Gastrocnemius medialis (tissue), 4 donors: ENCODE data around the gene RHOC. TPM values are rescaled to one million over a fixed set of nuclear protein-coding genes. Genes with fewer than 3 reads are reported as not detected.
A peak's percentile ranks its signal among the peaks of the same experiment; 100 is the strongest.

Source experiments
- ATAC-seq, 2 donors: fragments of 150-250 bp; one replicate each; pipeline ENCODE4 v1.9.1; 2016
- DNase-seq, 2 donors: peaks; one replicate each; pipeline ENCODE4 v3.0.0-alpha.2; 2019
- H3K27ac ChIP-seq, 4 donors: fragments of 200-600 bp; sonication (generic); 1 replicate in 1 of 4; 2 replicates in 3 of 4; pipeline ENCODE4 v1.5.1; 2016 to 2018; ENCODE audit warnings: mild to moderate bottlenecking in 2 of 4, moderate library complexity in 1 of 4
- H3K27me3 ChIP-seq, 3 donors: fragments of 200-600 bp; sonication (generic) in 2 of 3; 1 replicate in 1 of 3; 2 replicates in 2 of 3; pipeline versions ENCODE4 v1.5.1 to v1.6.0; 2016 to 2019; ENCODE audit warnings: mild to moderate bottlenecking in 1 of 3, moderate library complexity in 1 of 3
- H3K36me3 ChIP-seq, 2 donors: fragments of 200-600 bp; sonication (generic) in 1 of 2; one replicate each; pipeline ENCODE4 v1.5.1; 2017 to 2018
- H3K4me1 ChIP-seq, 2 donors: fragments of 200-600 bp; sonication (generic) in 1 of 2; one replicate each; pipeline ENCODE4 v1.5.1; 2016 to 2017; ENCODE audit warnings: mild to moderate bottlenecking in 2 of 2
- H3K4me3 ChIP-seq, 4 donors: fragments of 200-600 bp; sonication (generic) in 3 of 4; 1 replicate in 1 of 4; 2 replicates in 3 of 4; pipeline ENCODE4 v1.5.1; 2016 to 2019; ENCODE audit warnings: mild to moderate bottlenecking in 2 of 4
- H3K9me3 ChIP-seq, 3 donors: fragments of 200-600 bp; sonication (generic) in 2 of 3; 1 replicate in 1 of 3; 2 replicates in 2 of 3; pipeline ENCODE4 v1.5.1; 2016 to 2019
- CTCF ChIP-seq, 5 experiments: fragments of 450-650 bp in 3 of 5; fragments of 200-600 bp in 2 of 5; sonication (generic) in 2 of 5; IDR thresholded peaks in 4 of 5; conservative IDR thresholded peaks in 1 of 5; 1 replicate in 4 of 5; 2 replicates in 1 of 5; pipeline ENCODE4 v1.5.1; 2016 to 2019; ENCODE audit warnings: antibody characterized with exemption in 5 of 5, mild to moderate bottlenecking in 3 of 5, moderate library complexity in 3 of 5
- POLR2A ChIP-seq, 2 donors: fragments of 450-650 bp; IDR thresholded peaks; one replicate each; pipeline ENCODE4 v1.6.1; 2017; ENCODE audit warnings: antibody characterized with exemption in 2 of 2, mild to moderate bottlenecking in 2 of 2, moderate library complexity in 2 of 2
- in situ Hi-C, 4 donors: fragments of 200-750 bp; cut with MboI; loops; one replicate each; pipeline versions ENCODE4 v1.15.0 to v1.8.0; 2017; ENCODE audit warnings: low sequenced_read_pairs in 4 of 4
- intact Hi-C: fragments of 100-400 bp; cut with DNase I; formaldehyde crosslinking; loops from one replicate; pipeline ENCODE4 v1.15.1; 2023; ENCODE audit warnings: low total_unique reads
- total RNA-seq, 4 donors: library from RNA; depleted of rRNA; stranded (reverse); fragments of >200 nt; gene quantifications; one replicate each; pipeline versions ENCODE4 v1.1.0 to v1.2.3, GENCODE V29; 2016

The RHOC gene
- total RNA-seq, 4 donors from 2014 or later, result 33.1 to 86.5 (median 64.3) TPM

DNA sequence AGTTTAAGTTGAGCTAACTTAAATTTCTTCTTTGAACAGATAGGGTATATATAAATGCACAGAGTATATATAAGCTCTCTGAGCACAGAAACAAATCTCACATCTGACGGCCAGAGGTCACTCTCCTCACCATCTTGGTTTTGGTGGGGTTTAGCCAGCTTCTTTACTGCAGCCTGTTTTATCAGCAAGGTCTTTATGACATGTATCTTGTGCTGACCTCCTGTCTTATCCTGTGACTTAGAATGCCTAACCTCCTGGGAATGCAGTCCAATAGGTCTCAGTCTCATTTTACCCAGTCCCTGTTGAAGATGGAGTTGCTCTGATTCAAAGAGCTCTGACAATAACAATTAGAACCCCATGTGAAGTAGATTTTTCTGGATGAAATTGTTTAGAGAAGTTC lies 34.1 kb downstream of the RHOC start:
- intact Hi-C loops, result loop anchor here (5.0 kb wide), 1 partner anchor 46 kb away; no protein-coding TSS in a partner anchor
- DNase-seq (no peak), ATAC-seq (no peak)
- TF ChIP-seq CTCF (IDR thresholded peaks at IDR 0.05 in 4 of 5, conservative IDR thresholded peaks at IDR 0.05 in 1 of 5) (no peak), POLR2A (IDR thresholded peaks at IDR 0.05) (no peak)
- Histone ChIP-seq H3K4me1 (peaks cover 14 to 16% of the 10 kb centered on the region in 2 donors), H3K36me3 (peaks cover 0 to 46% of the 10 kb centered on the region in 2 donors), H3K27me3 (no peaks in the 10 kb centered on the region), H3K4me3 (no peak overlapping the region), H3K9me3 (no peaks in the 10 kb centered on the region), H3K27ac (peak overlapping the region in 2 of 4 donors; percentile 76 to 84)
- in situ Hi-C loops, result no loop called here

GRCh38 chr1:112672009-112672408 lies 34.9 kb downstream of the RHOC start:
- in situ Hi-C loops (no loop called here), intact Hi-C loops (loop anchor here (5.0 kb wide), 1 partner anchor 45 kb away; no protein-coding TSS in a partner anchor)
- Histone ChIP-seq H3K27ac (no peak overlapping the region), H3K4me3 (no peak overlapping the region), H3K4me1 (peaks cover 14 to 16% of the 10 kb centered on the region in 2 donors), H3K27me3 (no peaks in the 10 kb centered on the region), H3K36me3 (peaks cover 3 to 55% of the 10 kb centered on the region in 2 donors), H3K9me3 (no peaks in the 10 kb centered on the region)
- no peak for TF ChIP-seq POLR2A (IDR thresholded peaks at IDR 0.05)
- TF ChIP-seq CTCF (IDR thresholded peaks at IDR 0.05 in 4 of 5, conservative IDR thresholded peaks at IDR 0.05 in 1 of 5), result no peak
- ATAC-seq (no peak), DNase-seq (no peak)

DNA sequence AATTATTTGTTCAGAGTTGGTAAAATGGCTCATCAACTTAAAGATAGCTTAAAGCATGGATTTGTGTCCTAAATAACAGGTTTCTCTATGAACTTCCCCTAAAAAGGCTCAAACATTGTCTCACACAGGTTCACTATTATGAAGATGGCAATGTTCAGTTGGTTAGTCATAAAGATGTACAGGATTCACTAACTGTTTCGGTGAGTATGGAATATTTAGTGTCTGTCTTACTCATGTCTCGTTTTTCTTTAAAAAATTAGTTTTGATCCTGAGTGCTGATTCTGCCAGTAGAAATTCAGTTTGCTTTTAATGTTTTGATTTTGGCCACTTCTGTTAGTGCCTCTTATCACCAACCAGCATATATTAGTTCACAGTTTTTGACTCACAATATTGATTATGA lies 40.0 kb downstream of the RHOC start:
- Histone ChIP-seq H3K4me1 (no peaks in the 10 kb centered on the region), H3K27ac (no peak overlapping the region), H3K36me3 (peaks cover 3 to 89% of the 10 kb centered on the region in 2 donors), H3K9me3 (no peaks in the 10 kb centered on the region), H3K4me3 (no peak overlapping the region), H3K27me3 (no peaks in the 10 kb centered on the region)
- ATAC-seq, result no peak
- no peak for DNase-seq
- intact Hi-C loops (no loop called here), in situ Hi-C loops (no loop called here)
- TF ChIP-seq CTCF (IDR thresholded peaks at IDR 0.05 in 4 of 5, conservative IDR thresholded peaks at IDR 0.05 in 1 of 5), result no peak
- TF ChIP-seq POLR2A (IDR thresholded peaks at IDR 0.05), result no peak

- in situ Hi-C loops, result no loop called here
- Histone ChIP-seq H3K27me3 (no peaks in the 10 kb centered on the region), H3K4me3 (no peak overlapping the region), H3K4me1 (no peaks in the 10 kb centered on the region), H3K27ac (no peak overlapping the region), H3K36me3 (peaks cover 3 to 89% of the 10 kb centered on the region in 2 donors), H3K9me3 (no peaks in the 10 kb centered on the region)
- DNase-seq (no peak), ATAC-seq (no peak)
- intact Hi-C loops, result no loop called here
- no peak for TF ChIP-seq POLR2A (IDR thresholded peaks at IDR 0.05)
- no peak for TF ChIP-seq CTCF (IDR thresholded peaks at IDR 0.05 in 4 of 5, conservative IDR thresholded peaks at IDR 0.05 in 1 of 5)
These were observed 41.1 kb downstream of the RHOC start for GRCh38 chr1:112665857-112666256.

- H3K4me1 ChIP-seq, result no peaks in the 10 kb centered on the region
- in situ Hi-C loops (no loop called here), intact Hi-C loops (no loop called here)
- no peaks in the 10 kb centered on the region for H3K9me3 ChIP-seq
- no peaks in the 10 kb centered on the region for H3K27me3 ChIP-seq
- H3K27ac ChIP-seq, result no peak overlapping the region
- H3K4me3 ChIP-seq, result no peak overlapping the region
- DNase-seq (no peak), ATAC-seq (no peak)
- TF ChIP-seq CTCF (IDR thresholded peaks at IDR 0.05 in 4 of 5, conservative IDR thresholded peaks at IDR 0.05 in 1 of 5), result no peak
- peaks cover 0 to 56% of the 10 kb centered on the region in 2 donors for H3K36me3 ChIP-seq
These were observed 55.7 kb downstream of the RHOC start for GRCh38 chr1:112651205-112651604.
